B cell (primary cell): ENCODE measurements around the gene MEGF8. TPM values are rescaled to one million over a fixed set of nuclear protein-coding genes. Genes with fewer than 3 reads are reported as not detected.

Experiments
- ATAC-seq: fragments of 200-7000 bp; cut with Tn5 transposase; one replicate; pipeline ENCODE4 v1.10.0; 2021; ENCODE audit warnings: low read depth, mild to moderate bottlenecking, moderate number of reproducible peaks, moderate library complexity
- CTCF ChIA-PET: fragments of 350-600 bp; sonication (Branson Sonifier 250); formaldehyde crosslinking; loops from one replicate; lab custom pipeline; 2021; ENCODE audit warnings: antibody characterized with exemption, inconsistent platforms; lab: Charles Lee
- POLR2A ChIA-PET: fragments of 350-600 bp; sonication (Branson Sonifier 250); formaldehyde crosslinking; loops from one replicate; lab custom pipeline; 2021; ENCODE audit warnings: antibody characterized with exemption; lab: Charles Lee
- DNase-seq: peaks from one replicate; pipeline ENCODE4 v3.0.0; 2013
- H2AFZ ChIP-seq: 2 replicates; pipeline ENCODE4 v1.6.1; 2012; ENCODE audit warnings: mild to moderate bottlenecking, low read depth, low read length; ENCODE audit not compliant: insufficient read depth, poor library complexity, severe bottlenecking
- H3K27ac ChIP-seq, 2 donors: 1 replicate in 1 of 2; 2 replicates in 1 of 2; pipeline ENCODE4 v1.5.1; 2012 to 2013; ENCODE audit warnings: low read length in 2 of 2, mild to moderate bottlenecking in 2 of 2, moderate library complexity in 1 of 2
- H3K27me3 ChIP-seq, 4 experiments: fragments of 200-600 bp in 1 of 4; sonication (generic) in 1 of 4; replicated peaks in 1 of 4; 1 replicate in 2 of 4; 2 replicates in 2 of 4; pipeline versions ENCODE4 v1.6.1 to v1.7.0; 2013 to 2016; ENCODE audit warnings: low read length in 3 of 4, mild to moderate bottlenecking in 2 of 4, mixed read lengths in 1 of 4, moderate library complexity in 1 of 4; ENCODE audit not compliant: insufficient read depth in 4 of 4, control insufficient read depth in 3 of 4; ENCODE audit errors: control extremely low read depth in 1 of 4
- H3K36me3 ChIP-seq, 2 experiments: replicated peaks in 1 of 2; 1 replicate in 1 of 2; 2 replicates in 1 of 2; pipeline versions ENCODE4 v1.6.1 to v1.7.1; 2013; ENCODE audit warnings: low read length in 1 of 2; ENCODE audit not compliant: insufficient read depth in 2 of 2, control insufficient read depth in 1 of 2; ENCODE audit errors: control extremely low read depth in 1 of 2, extremely low read depth in 1 of 2
- H3K4me1 ChIP-seq, 2 donors: fragments of 200-600 bp in 1 of 2; sonication (generic) in 1 of 2; 1 replicate in 1 of 2; 2 replicates in 1 of 2; pipeline versions ENCODE4 v1.5.1 to v1.6.1; 2013 to 2017; ENCODE audit warnings: low read length in 2 of 2; ENCODE audit not compliant: control insufficient read depth in 2 of 2, insufficient read depth in 2 of 2
- H3K4me2 ChIP-seq: replicated peaks from 2 replicates; pipeline ENCODE3; 2012; ENCODE audit warnings: mild to moderate bottlenecking, low read depth, low read length; ENCODE audit not compliant: poor library complexity, severe bottlenecking
- H3K4me3 ChIP-seq, 5 experiments: fragments of 200-600 bp in 1 of 5; sonication (generic) in 1 of 5; 1 replicate in 3 of 5; 2 replicates in 2 of 5; pipeline versions ENCODE4 v1.5.1 to v1.7.0; 2011 to 2016; ENCODE audit warnings: low read length in 4 of 5, mild to moderate bottlenecking in 4 of 5, low read depth in 2 of 5, control low read depth in 1 of 5, moderate library complexity in 1 of 5; ENCODE audit not compliant: insufficient read depth in 1 of 5; ENCODE audit errors: control extremely low read depth in 1 of 5, extremely low read depth in 1 of 5
- H3K79me2 ChIP-seq: fragments of 200-600 bp; sonication (generic); one replicate; pipeline ENCODE4 v1.6.0; 2016; ENCODE audit warnings: low read length; ENCODE audit not compliant: control insufficient read depth, insufficient read depth
- H3K9ac ChIP-seq: fragments of 200-600 bp; sonication (generic); 2 replicates; pipeline ENCODE4 v1.6.1; 2017; ENCODE audit warnings: mild to moderate bottlenecking, low read length, moderate library complexity
- H3K9me3 ChIP-seq, 3 donors: one replicate each; pipeline versions ENCODE4 v1.6.1 to v1.7.1; 2013; ENCODE audit warnings: low read length in 2 of 3; ENCODE audit not compliant: control insufficient read depth in 2 of 3, insufficient read depth in 1 of 3; ENCODE audit errors: control extremely low read depth in 1 of 3
- H4K20me1 ChIP-seq: 2 replicates; pipeline ENCODE4 v1.6.0; 2012; ENCODE audit warnings: mild to moderate bottlenecking, low read length; ENCODE audit not compliant: insufficient read depth, control insufficient read depth, poor library complexity, severe bottlenecking
- H3K27ac Mint-ChIP-seq: one replicate; pipeline ENCODE4 v1.8.0; 2021; ENCODE audit warnings: mixed read lengths
- H3K27me3 Mint-ChIP-seq: one replicate; pipeline ENCODE4 v1.8.0; 2021; ENCODE audit warnings: mixed read lengths
- H3K4me1 Mint-ChIP-seq: one replicate; pipeline ENCODE4 v1.8.0; 2021; ENCODE audit warnings: mixed read lengths
- H3K4me3 Mint-ChIP-seq: one replicate; pipeline ENCODE4 v1.8.0; 2021; ENCODE audit warnings: mixed read lengths
- H3K9me3 Mint-ChIP-seq: one replicate; pipeline ENCODE4 v1.8.0; 2022; ENCODE audit warnings: mixed read lengths; ENCODE audit not compliant: insufficient read depth
- CTCF ChIP-seq: fragments of 200-600 bp; IDR thresholded peaks from one replicate; pipeline ENCODE4 v1.8.0; 2022; ENCODE audit warnings: antibody characterized with exemption, mild to moderate bottlenecking
- EZH2 ChIP-seq: IDR thresholded peaks from 2 replicates; pipeline ENCODE4 v1.6.1; 2012; ENCODE audit warnings: borderline replicate concordance, low read depth, mild to moderate bottlenecking, moderate library complexity, low read length; ENCODE audit not compliant: insufficient read depth, poor library complexity, severe bottlenecking
- WGBS: methylation state at CpG from one replicate; pipeline ENCODE4 v1.1.5; 2013; ENCODE audit warnings: missing lambda C conversion rate; ENCODE audit not compliant: insufficient coverage; 5-methylcytosine and 5-hydroxymethylcytosine counted together
- intact Hi-C: fragments of 100-400 bp; cut with micrococcal nuclease; formaldehyde crosslinking; loops from one replicate; pipeline ENCODE4 v1.10.0; 2022
- polyA plus RNA-seq: library from polyadenylated mRNA; depleted of rRNA; stranded (reverse); fragments of >200 nt; gene quantifications from 2 replicates; pipeline ENCODE4 v1.2.3, GENCODE V29; 2012
- total RNA-seq, 2 donors: library from RNA; stranded (reverse); fragments of 120-200 nt in 1 of 2; gene quantifications; 1 replicate in 1 of 2; 2 replicates in 1 of 2; pipeline versions ENCODE4 v1.2.3 to v1.2.4, GENCODE V29; 2013 to 2022

The MEGF8 gene
- total and polyA plus RNA-seq, 2 donors (not counting 1 experiment from before 2014, with no cell fraction given), result 8.2 to 26.5 TPM

DNA sequence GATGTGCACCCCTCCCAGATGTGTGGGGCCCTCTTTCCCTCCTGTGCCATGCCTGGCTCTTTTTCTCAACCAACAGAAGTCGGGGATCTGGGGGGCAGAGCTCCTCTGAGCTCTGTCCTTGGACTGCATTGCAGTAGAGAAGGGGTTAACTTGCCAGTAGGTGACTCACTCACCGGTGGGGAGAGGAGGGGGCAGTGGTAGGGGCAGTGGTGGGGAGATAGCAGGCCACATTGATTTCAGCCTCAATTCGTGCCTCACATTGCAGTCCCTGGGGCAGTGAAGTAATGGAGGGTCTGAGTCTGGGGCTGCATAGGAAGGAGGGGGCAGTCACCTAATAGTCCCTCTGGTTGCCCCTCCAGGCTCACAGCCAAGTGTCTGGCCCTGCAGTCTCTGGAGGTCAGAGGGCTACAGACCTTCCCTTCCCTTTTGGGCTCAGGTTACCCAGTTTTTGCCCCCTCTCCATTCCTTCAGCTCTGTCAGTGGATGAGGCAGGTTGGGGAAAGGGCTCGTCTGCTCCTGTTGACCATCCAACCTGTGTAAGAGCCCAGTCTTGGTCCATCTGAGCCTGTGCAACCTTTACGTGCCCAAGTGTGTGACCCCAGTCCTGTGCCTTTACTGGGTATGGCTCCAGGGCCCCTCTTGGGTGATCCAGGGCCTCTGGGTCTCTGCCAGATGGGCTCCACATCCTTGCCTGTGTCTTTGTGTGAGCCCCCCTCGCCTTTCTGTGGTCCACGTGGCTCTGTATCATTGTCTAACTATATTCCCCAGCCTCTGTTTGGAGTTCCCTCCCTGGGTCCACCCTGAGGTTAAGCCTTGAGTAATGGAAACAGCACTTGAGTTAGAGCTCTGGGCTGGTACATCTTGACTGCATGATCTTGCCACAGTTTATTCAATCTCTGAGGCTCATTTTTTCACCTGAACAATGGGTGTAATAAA is 43.3 kb upstream of the MEGF8 start:
- Histone ChIP-seq H3K4me1 (peaks cover 53 to 71% of the 10 kb centered on the region in 2 donors), H2AFZ (no peak overlapping the region), H3K9ac (peak overlapping the region; percentile 40), H3K4me3 (no peak overlapping the region), H3K9me3 (no peaks in the 10 kb centered on the region), H3K79me2 (peaks cover 43% of the 10 kb centered on the region), H3K36me3 (peaks cover 0 to 5% of the 10 kb centered on the region in 2 experiments), H4K20me1 (peaks cover 32% of the 10 kb centered on the region), H3K4me2 (peak overlapping the region; percentile 96), H3K27ac (peak overlapping the region; percentile 91 to 96), H3K27me3 (no peaks in the 10 kb centered on the region)
- no peak overlapping the region for H3K4me3 Mint-ChIP-seq
- peaks cover 37% of the 10 kb centered on the region for H3K4me1 Mint-ChIP-seq
- ChIA-PET POLR2A (interaction anchor here (0.5 to 5.5 kb wide), 13 partner anchors 9 to 185 kb away, joined by 3 to 23 read pairs (median 7); partner anchors contain the start of genes ERF, GSK3A and PAFAH1B3), CTCF (interaction anchor here (1.0 to 4.8 kb wide), 7 partner anchors 11 to 37 kb away, joined by 3 to 89 read pairs (median 4); partner anchors contain the start of genes GSK3A, PAFAH1B3 and PRR19)
- ATAC-seq (no peak), DNase-seq (peak; percentile 48)
- 36% methylated on average over 6 of the region's 7 CpGs for WGBS
- H3K9me3 Mint-ChIP-seq, result no peaks in the 10 kb centered on the region
- H3K27ac Mint-ChIP-seq, result no peak overlapping the region
- TF ChIP-seq CTCF (no peak), EZH2 (no peak)
- intact Hi-C loops, result loop anchor here (5.0 kb wide), 1 partner anchor 80 kb away; no protein-coding TSS in a partner anchor
- H3K27me3 Mint-ChIP-seq, result no peaks in the 10 kb centered on the region
